Activated CD8-positive, alpha-beta T cell treated with anti-CD3 and anti-CD28 coated beads for 36 hours (primary cell): ENCODE data around the gene GTPBP3. TPM values are rescaled to one million over a fixed set of nuclear protein-coding genes. Genes with fewer than 3 reads are reported as not detected.

Experiments
- ATAC-seq: fragments of 200-7000 bp; cut with Tn5 transposase; one replicate; pipeline ENCODE4 v1.10.0; 2021; ENCODE audit warnings: mild to moderate bottlenecking, moderate library complexity
- CTCF ChIA-PET: fragments of 350-600 bp; sonication (Branson Sonifier 250); formaldehyde crosslinking; loops from one replicate; lab custom pipeline; 2021; ENCODE audit warnings: antibody characterized with exemption; lab: Charles Lee
- POLR2A ChIA-PET: fragments of 350-600 bp; sonication (Branson Sonifier 250); formaldehyde crosslinking; loops from one replicate; lab custom pipeline; 2021; ENCODE audit warnings: antibody characterized with exemption; lab: Charles Lee
- DNase-seq: peaks from one replicate; pipeline ENCODE4 v3.0.0-alpha.2; 2020
- H3K27ac Mint-ChIP-seq: one replicate; pipeline ENCODE4 v1.8.0; 2021; ENCODE audit warnings: mild to moderate bottlenecking, mixed read lengths
- H3K27me3 Mint-ChIP-seq: one replicate; pipeline ENCODE4 v1.8.0; 2021; ENCODE audit warnings: mixed read lengths
- H3K36me3 Mint-ChIP-seq: one replicate; pipeline ENCODE4 v1.8.0; 2021; ENCODE audit warnings: low read depth, mixed read lengths
- H3K4me1 Mint-ChIP-seq: one replicate; pipeline ENCODE4 v1.8.0; 2021; ENCODE audit warnings: low read depth, mixed read lengths
- H3K4me3 Mint-ChIP-seq: one replicate; pipeline ENCODE4 v1.8.0; 2021; ENCODE audit warnings: mild to moderate bottlenecking, moderate library complexity, mixed read lengths
- H3K9me3 Mint-ChIP-seq: one replicate; pipeline ENCODE4 v1.8.0; 2021; ENCODE audit warnings: mixed read lengths
- CTCF ChIP-seq: fragments of 200-600 bp; IDR thresholded peaks from one replicate; pipeline ENCODE4 v1.8.0; 2022; ENCODE audit warnings: antibody characterized with exemption, mild to moderate bottlenecking
- intact Hi-C: fragments of 100-400 bp; cut with micrococcal nuclease; formaldehyde crosslinking; loops from one replicate; pipeline ENCODE4 v1.10.0; 2022
- total RNA-seq, 2 experiments: library from RNA; stranded (reverse); gene quantifications; one replicate each; pipeline ENCODE4 v1.2.3, GENCODE V29; 2021

Gene GTPBP3
- 10 to 100 TPM; 43.8 to 45.4 TPM for total RNA-seq

GRCh38 chr19:17336872-17337674, at the start of gene GTPBP3:
TSS of gene GTPBP3 (plus strand) at chr19:17337553. CDS start at chr19:17337612, 59 bp downstream.
- intact Hi-C loops: no loop called here
- peak within 1 kb of the TSS; percentile 95 for H3K27ac Mint-ChIP-seq
- peaks cover 37% of the 10 kb centered on the region for H3K4me1 Mint-ChIP-seq
- DNase-seq (peak; percentile 100), ATAC-seq (peak; percentile 90)
- ChIA-PET POLR2A (interaction anchor here (1.0 to 1.8 kb wide), 5 partner anchors 29 to 82 kb away, joined by 3 to 5 read pairs (median 3); partner anchors contain the start of gene MVB12A), CTCF (interaction anchor here (2.2 kb wide), 1 partner anchor 9 kb away, joined by 8 read pairs; no protein-coding TSS in a partner anchor)
- no peaks in the 10 kb centered on the region for H3K27me3 Mint-ChIP-seq
- TF ChIP-seq CTCF: no peak
- no peaks in the 10 kb centered on the region for H3K9me3 Mint-ChIP-seq
- peaks cover 7% of the 10 kb centered on the region for H3K36me3 Mint-ChIP-seq
- H3K4me3 Mint-ChIP-seq: peak within 1 kb of the TSS; percentile 94

- TF ChIP-seq CTCF: no peak
- ChIA-PET POLR2A (interaction anchor here (1.7 kb wide), 1 partner anchor 23 kb away, joined by 4 read pairs; no protein-coding TSS in a partner anchor), CTCF (interaction anchor here (1.6 to 1.7 kb wide), 2 partner anchors 22 to 34 kb away, joined by 3 to 5 read pairs; partner anchors contain the start of gene BABAM1)
- H3K4me3 Mint-ChIP-seq: no peak overlapping the region
- intact Hi-C loops: no loop called here
- H3K9me3 Mint-ChIP-seq: no peaks in the 10 kb centered on the region
- no peaks in the 10 kb centered on the region for H3K27me3 Mint-ChIP-seq
- H3K4me1 Mint-ChIP-seq: peaks cover 3% of the 10 kb centered on the region
- DNase-seq: peak; percentile 79
- H3K27ac Mint-ChIP-seq: no peak overlapping the region
- peaks cover 12% of the 10 kb centered on the region for H3K36me3 Mint-ChIP-seq
- peak; percentile 25 for ATAC-seq
Measured at GRCh38 chr19:17289489-17289888, 47.9 kb upstream of the GTPBP3 start.

- H3K4me3 Mint-ChIP-seq: peak overlapping the region; percentile 90
- DNase-seq (peak; percentile 87), ATAC-seq (peak; percentile 97)
- POLR2A ChIA-PET: interaction anchor here (0.6 to 4.9 kb wide), 8 partner anchors 11 to 163 kb away, joined by 3 to 41 read pairs (median 6); partner anchors contain the start of genes ABHD8, ANKLE1, BABAM1 and DDA1
- CTCF ChIA-PET: interaction anchor here (0.6 to 4.9 kb wide), 14 partner anchors 10 to 127 kb away, joined by 3 to 34 read pairs (median 4); partner anchors contain the start of genes ABHD8, ANKLE1, ANO8 and BABAM1
- H3K9me3 Mint-ChIP-seq: no peaks in the 10 kb centered on the region
- intact Hi-C loops: no loop called here
- TF ChIP-seq CTCF: peak; percentile 81
- H3K36me3 Mint-ChIP-seq: peaks cover 5% of the 10 kb centered on the region
- H3K27me3 Mint-ChIP-seq: no peaks in the 10 kb centered on the region
- peaks cover 7% of the 10 kb centered on the region for H3K4me1 Mint-ChIP-seq
- peak overlapping the region; percentile 85 for H3K27ac Mint-ChIP-seq
Measured at GRCh38 chr19:17292301-17293074, 44.9 kb upstream of the GTPBP3 start.

- intact Hi-C loops: no loop called here
Measured at GRCh38 chr19:17293605-17294004, 43.7 kb upstream of the GTPBP3 start.

More at GRCh38 chr19:17293605-17294004, 43.7 kb upstream of the GTPBP3 start:
- Mint-ChIP-seq H3K27ac (no peak overlapping the region), H3K36me3 (peaks cover 11% of the 10 kb centered on the region), H3K27me3 (no peaks in the 10 kb centered on the region), H3K9me3 (peaks cover 4% of the 10 kb centered on the region), H3K4me1 (peaks cover 7% of the 10 kb centered on the region), H3K4me3 (no peak overlapping the region)
- ATAC-seq (no peak), DNase-seq (no peak)
- CTCF ChIA-PET: interaction anchor here (0.8 to 4.9 kb wide), 10 partner anchors 11 to 97 kb away, joined by 3 to 34 read pairs (median 4); partner anchors contain the start of genes ABHD8, ANKLE1, BABAM1 and DDA1
- POLR2A ChIA-PET: interaction anchor here (0.6 to 4.9 kb wide), 6 partner anchors 11 to 112 kb away, joined by 3 to 41 read pairs (median 4); partner anchors contain the start of genes ABHD8, ANKLE1, BST2 and MRPL34
- no peak for TF ChIP-seq CTCF
